SK-N-MC (cell line): Measurements from ENCODE around the gene OGFOD2.

ENCODE experiments used
- EZH2 ChIP-seq: fragments of 200-600 bp; sonication (generic); IDR thresholded peaks from one replicate; pipeline ENCODE4 v1.6.1; 2017; ENCODE audit warnings: antibody characterized with exemption
- FOXP2 ChIP-seq: optimal IDR thresholded peaks from 2 replicates; pipeline ENCODE3; 2011; ENCODE audit warnings: mild to moderate bottlenecking, moderate library complexity; ENCODE audit not compliant: insufficient read depth; ENCODE audit errors: extremely low read length, control extremely low read depth
- POLR2AphosphoS5 ChIP-seq: IDR thresholded peaks from 2 replicates; pipeline ENCODE4 v1.6.1; 2012; ENCODE audit warnings: mild to moderate bottlenecking, low read depth, low read length, borderline replicate concordance

GRCh38 chr12:122976648-122976975 is 1.6 kb downstream of the OGFOD2 start:
- TF ChIP-seq EZH2, result no peak
- TF ChIP-seq POLR2AphosphoS5, result no peak
- no peak for TF ChIP-seq FOXP2
